ENCODE measurements around the gene RSPH10B2.
"Not testable (repeated sequence)": the region's sequence is repeated elsewhere in the genome, so short reads cannot be mapped to it uniquely, and the experiment has no call there.

Gene RSPH10B2

DNA sequence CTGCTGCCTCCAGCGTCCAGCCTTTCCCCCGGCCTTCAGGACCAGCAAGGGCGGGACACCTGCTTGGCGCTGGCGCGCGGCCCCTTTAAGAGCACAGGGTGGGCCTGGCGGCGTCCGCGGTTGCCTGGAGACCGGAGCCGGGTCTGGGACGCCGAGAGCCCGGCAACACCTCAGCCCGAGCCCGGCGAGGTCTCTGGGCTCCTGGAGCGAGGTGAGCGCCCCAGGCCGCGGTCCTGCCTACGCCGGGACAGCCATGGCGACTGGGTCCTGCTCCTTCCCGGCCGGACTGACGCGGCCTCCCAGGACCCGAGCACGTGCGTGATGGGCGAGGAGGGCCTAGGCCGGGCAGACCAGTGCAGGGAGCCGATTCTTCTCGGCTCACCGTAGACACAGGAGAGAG is at the start of gene RSPH10B2:
RSPH10B2 (plus strand) TSS at position 140 of the 400 bp plus-strand sequence. CDS start 3,575 bp downstream, outside the sequence.
- H3K36me3 ChIP-seq; H3K27me3 ChIP-seq (ENCODE audit: insufficient read depth, low read depth, severe bottlenecking); H3K9me3 ChIP-seq (ENCODE audit: severe bottlenecking); DNase-seq; H3K27ac ChIP-seq; H3K4me3 ChIP-seq (ENCODE audit: low read depth, low read length): not testable (repeated sequence)

DNA sequence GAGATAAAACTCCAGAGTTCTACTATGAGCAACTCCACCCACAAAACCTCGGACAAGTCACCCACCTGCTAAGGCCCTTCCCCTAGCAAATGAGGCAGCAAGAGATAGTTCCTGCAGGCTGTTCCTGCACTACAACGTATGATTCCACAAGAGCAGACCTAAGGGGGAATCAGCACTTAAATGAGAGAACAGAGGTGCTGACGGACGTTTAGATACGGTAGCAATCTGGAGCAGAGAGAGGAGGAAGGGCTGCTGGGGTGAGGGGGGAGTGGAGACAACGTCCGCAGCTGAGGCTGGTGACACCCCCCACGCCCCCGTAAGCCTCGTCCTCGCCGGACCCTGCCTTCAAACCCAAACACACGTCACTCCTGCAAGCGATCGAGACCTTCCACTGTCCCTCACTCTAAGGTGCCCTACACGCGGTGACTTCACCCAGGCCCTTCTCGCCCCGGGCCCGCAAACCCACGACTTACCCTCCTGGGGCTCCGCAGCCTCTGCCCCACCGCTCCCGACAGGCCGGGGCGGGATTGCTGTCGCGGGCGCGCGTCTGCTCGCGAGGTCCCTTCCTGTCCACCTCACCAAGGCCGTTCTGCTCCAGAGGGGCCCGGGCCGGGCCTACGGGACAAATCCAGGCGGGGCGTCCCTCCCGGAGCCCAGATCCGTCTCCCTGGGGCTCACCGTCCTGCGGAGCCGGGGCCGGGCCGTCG is 47.8 kb upstream of the RSPH10B2 start:
- Histone ChIP-seq H3K9me3 (ENCODE audit: severe bottlenecking) (peaks cover 6% of the 10 kb centered on the region), H3K27me3 (ENCODE audit: insufficient read depth, low read depth, severe bottlenecking) (no peaks in the 10 kb centered on the region), H3K4me3 (ENCODE audit: low read depth, low read length) (peak overlapping the region; percentile 70), H3K36me3 (peaks cover 25% of the 10 kb centered on the region), H3K27ac (peak overlapping the region; percentile 66)
- TF ChIP-seq, protein P1, sequence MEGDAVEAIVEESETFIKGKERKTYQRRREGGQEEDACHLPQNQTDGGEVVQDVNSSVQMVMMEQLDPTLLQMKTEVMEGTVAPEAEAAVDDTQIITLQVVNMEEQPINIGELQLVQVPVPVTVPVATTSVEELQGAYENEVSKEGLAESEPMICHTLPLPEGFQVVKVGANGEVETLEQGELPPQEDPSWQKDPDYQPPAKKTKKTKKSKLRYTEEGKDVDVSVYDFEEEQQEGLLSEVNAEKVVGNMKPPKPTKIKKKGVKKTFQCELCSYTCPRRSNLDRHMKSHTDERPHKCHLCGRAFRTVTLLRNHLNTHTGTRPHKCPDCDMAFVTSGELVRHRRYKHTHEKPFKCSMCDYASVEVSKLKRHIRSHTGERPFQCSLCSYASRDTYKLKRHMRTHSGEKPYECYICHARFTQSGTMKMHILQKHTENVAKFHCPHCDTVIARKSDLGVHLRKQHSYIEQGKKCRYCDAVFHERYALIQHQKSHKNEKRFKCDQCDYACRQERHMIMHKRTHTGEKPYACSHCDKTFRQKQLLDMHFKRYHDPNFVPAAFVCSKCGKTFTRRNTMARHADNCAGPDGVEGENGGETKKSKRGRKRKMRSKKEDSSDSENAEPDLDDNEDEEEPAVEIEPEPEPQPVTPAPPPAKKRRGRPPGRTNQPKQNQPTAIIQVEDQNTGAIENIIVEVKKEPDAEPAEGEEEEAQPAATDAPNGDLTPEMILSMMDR (IDR thresholded peaks at IDR 0.05; ENCODE audit: low read depth, low read length): no peak
- peak; percentile 27 for DNase-seq

DNA sequence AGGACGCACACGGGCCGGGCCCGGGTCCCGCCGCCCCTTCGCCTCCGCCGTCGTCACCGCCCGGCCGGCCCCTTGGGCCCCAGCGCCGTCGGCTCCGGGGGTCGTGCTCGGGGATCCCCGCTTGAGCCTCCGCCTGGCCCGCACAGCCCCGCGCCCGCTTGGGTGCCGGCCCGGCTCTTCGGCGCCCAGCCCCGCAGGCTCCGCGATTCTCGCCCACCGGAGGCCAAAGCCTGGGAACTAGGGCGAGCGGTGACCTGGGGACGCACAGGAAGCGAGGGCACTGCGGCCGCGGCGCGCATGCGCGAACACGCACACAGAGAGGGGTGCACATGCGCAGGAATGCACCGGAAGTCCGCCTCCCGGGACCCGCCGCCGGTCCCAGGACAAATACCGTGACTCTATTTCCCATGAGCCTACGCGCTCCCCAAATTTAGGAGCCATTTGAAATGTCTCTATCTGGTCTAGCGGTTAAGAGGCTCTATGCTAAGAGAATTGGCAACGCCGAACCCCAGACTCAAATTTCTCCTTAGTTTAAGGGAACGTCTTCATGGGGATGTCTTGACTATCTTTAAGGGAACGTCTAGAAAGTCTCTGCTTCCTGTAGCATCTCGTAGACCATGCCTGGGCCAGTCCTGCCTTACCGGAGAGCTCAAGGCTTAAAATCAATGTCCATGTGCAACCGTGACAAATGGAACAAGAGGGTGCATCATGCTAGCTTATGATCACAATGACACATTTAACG is 47.1 kb upstream of the RSPH10B2 start, which contains the start of gene ZNF12:
ZNF12 (minus strand) TSS at position 282 of the 742 bp plus-strand sequence. CDS start 1,774 bp downstream, outside the sequence.
- Histone ChIP-seq H3K27ac (peak within 1 kb of the TSS; percentile 66), H3K36me3 (peaks cover 21% of the 10 kb centered on the region), H3K27me3 (ENCODE audit: insufficient read depth, low read depth, severe bottlenecking) (no peaks in the 10 kb centered on the region), H3K4me3 (ENCODE audit: low read depth, low read length) (peak within 1 kb of the TSS; percentile 70), H3K9me3 (ENCODE audit: severe bottlenecking) (peaks cover 6% of the 10 kb centered on the region)
- TF ChIP-seq, protein P1 (IDR thresholded peaks at IDR 0.05; ENCODE audit: low read depth, low read length): no peak
- peak; percentile 98 for DNase-seq

DNA sequence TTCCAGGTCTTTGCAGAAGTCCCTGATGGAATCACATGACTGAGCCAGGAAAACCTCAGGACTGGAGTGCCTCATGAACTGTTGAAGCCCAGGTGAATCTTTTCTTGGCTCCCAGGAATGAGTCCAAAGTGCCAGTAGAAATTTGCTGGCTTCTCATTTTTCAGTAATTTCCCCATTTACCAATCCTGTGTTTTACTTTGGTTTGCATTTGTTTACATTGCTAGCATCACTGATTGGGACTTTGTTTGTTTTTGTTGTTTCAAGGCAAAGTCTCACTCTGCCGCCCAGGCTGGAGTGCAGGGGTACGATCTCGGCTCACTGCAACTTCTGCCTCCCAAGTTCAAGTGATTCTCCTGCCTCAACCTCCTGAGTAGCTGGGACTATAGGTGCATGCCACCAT is 45.6 kb upstream of the RSPH10B2 start:
- DNase-seq: no peak
- H3K36me3 ChIP-seq: peaks cover 16% of the 10 kb centered on the region
- H3K27ac ChIP-seq: no peak overlapping the region
- H3K4me3 ChIP-seq (ENCODE audit: low read depth, low read length): no peak overlapping the region
- H3K9me3 ChIP-seq (ENCODE audit: severe bottlenecking): peaks cover 6% of the 10 kb centered on the region
- no peaks in the 10 kb centered on the region for H3K27me3 ChIP-seq (ENCODE audit: insufficient read depth, low read depth, severe bottlenecking)
- TF ChIP-seq, protein P1 (IDR thresholded peaks at IDR 0.05; ENCODE audit: low read depth, low read length): no peak

DNA sequence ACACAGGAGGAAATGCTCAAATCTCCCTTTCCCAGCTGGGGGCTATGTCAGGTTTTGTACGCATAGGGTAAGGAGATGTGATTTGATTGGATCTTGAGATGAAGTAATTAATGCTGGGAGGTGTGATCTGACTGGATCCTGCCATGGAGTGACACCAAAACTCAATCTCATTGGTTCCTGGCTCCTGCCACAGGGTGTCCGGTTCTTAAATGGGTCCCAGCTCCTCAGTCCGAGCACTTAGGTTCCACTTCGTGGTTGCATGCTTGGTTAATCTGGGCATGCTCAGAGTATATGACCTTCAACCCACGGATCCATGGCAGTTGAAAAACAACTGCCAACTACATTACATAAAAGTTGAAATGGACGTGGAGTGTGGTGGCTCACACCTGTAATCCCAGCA is 44.1 kb upstream of the RSPH10B2 start:
- Histone ChIP-seq H3K27ac (no peak overlapping the region), H3K9me3 (ENCODE audit: severe bottlenecking) (peaks cover 6% of the 10 kb centered on the region), H3K27me3 (ENCODE audit: insufficient read depth, low read depth, severe bottlenecking) (no peaks in the 10 kb centered on the region), H3K4me3 (ENCODE audit: low read depth, low read length) (no peak overlapping the region), H3K36me3 (peaks cover 4% of the 10 kb centered on the region)
- no peak for DNase-seq
- TF ChIP-seq, protein P1 (IDR thresholded peaks at IDR 0.05; ENCODE audit: low read depth, low read length): no peak

DNA sequence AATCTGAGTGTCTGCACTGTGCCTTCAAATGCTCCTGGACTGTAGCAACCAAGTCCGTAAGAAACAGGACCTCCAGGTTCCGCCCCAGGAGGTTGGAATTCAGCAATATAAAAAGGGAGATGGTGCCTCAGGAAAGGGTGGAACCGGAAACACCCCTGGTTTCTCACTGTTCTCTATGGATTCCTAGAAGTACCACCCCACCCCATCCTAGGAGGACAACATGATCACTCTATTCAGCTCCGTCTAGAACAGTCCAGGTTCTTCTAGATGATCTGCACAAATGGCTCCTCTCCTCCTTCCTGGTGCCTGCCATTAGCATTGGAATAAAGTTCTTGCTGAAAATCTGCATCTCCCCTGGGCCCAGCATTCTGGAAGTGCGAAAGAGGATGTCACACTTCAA is 39.5 kb upstream of the RSPH10B2 start:
- TF ChIP-seq, protein P1 (IDR thresholded peaks at IDR 0.05; ENCODE audit: low read depth, low read length): no peak
- H3K9me3 ChIP-seq (ENCODE audit: severe bottlenecking): no peaks in the 10 kb centered on the region
- H3K27ac ChIP-seq: no peak overlapping the region
- H3K27me3 ChIP-seq (ENCODE audit: insufficient read depth, low read depth, severe bottlenecking): no peaks in the 10 kb centered on the region
- no peak for DNase-seq
- no peak overlapping the region for H3K4me3 ChIP-seq (ENCODE audit: low read depth, low read length)
- no peaks in the 10 kb centered on the region for H3K36me3 ChIP-seq

DNA sequence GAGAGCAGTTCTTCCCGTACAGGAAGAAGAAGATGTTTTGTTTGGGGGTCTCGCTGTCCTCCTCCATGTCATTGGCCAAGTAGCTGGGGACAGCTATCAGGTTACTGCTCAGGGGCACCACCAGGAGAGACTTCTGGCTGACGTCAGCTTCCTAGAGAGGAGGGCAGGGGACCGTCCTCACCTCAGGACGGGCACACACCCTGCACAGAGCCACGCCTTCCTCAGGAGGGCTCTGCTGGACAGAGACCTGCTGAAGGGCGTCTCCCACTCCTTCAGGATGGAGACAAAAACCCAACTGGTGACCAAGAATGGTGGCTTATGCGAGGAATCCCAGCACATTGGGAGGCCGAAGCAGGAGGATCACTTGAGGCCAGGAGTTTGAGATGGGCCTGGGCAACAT is 38.0 kb upstream of the RSPH10B2 start:
- H3K4me3 ChIP-seq (ENCODE audit: low read depth, low read length); H3K27ac ChIP-seq; DNase-seq; H3K36me3 ChIP-seq; H3K27me3 ChIP-seq (ENCODE audit: insufficient read depth, low read depth, severe bottlenecking); H3K9me3 ChIP-seq (ENCODE audit: severe bottlenecking): not testable (repeated sequence)

Data from WERI-Rb-1 (cell line).